Dendritic cell treated with granulocyte-macrophage colony-stimulating factor and Interleukin-4, amounts not matched to agents 40 ng/mL and 50 ng/mL, for 4 days (primary cell): ENCODE data around the gene ABHD17C.

ENCODE experiments used
- H3K27ac Mint-ChIP-seq: one replicate; pipeline ENCODE4 v1.8.0; 2022; ENCODE audit warnings: mild to moderate bottlenecking, mixed read lengths
- H3K27me3 Mint-ChIP-seq: one replicate; pipeline ENCODE4 v1.8.0; 2022; ENCODE audit warnings: mild to moderate bottlenecking, mixed read lengths
- H3K36me3 Mint-ChIP-seq: one replicate; pipeline ENCODE4 v1.8.0; 2022; ENCODE audit warnings: low read depth, mixed read lengths
- H3K4me1 Mint-ChIP-seq: one replicate; pipeline ENCODE4 v1.8.0; 2022; ENCODE audit warnings: low read depth, mixed read lengths
- H3K4me3 Mint-ChIP-seq: one replicate; pipeline ENCODE4 v1.8.0; 2022; ENCODE audit warnings: mild to moderate bottlenecking, moderate library complexity, mixed read lengths
- H3K9me3 Mint-ChIP-seq: one replicate; pipeline ENCODE4 v1.8.0; 2022; ENCODE audit warnings: mixed read lengths
- intact Hi-C: fragments of 100-400 bp; cut with micrococcal nuclease; formaldehyde crosslinking; loops from one replicate; pipeline ENCODE4 v1.15.0; 2022

The ABHD17C gene

GRCh38 chr15:80727596-80727995 lies 32.5 kb downstream of the ABHD17C start:
- H3K4me1 Mint-ChIP-seq: no peaks in the 10 kb centered on the region
- no peak overlapping the region for H3K27ac Mint-ChIP-seq
- no peaks in the 10 kb centered on the region for H3K9me3 Mint-ChIP-seq
- H3K4me3 Mint-ChIP-seq: no peak overlapping the region
- H3K27me3 Mint-ChIP-seq: no peaks in the 10 kb centered on the region
- H3K36me3 Mint-ChIP-seq: no peaks in the 10 kb centered on the region
- intact Hi-C loops: no loop called here

GRCh38 chr15:80730387-80730786 lies 35.3 kb downstream of the ABHD17C start:
- no peaks in the 10 kb centered on the region for H3K27me3 Mint-ChIP-seq
- no peaks in the 10 kb centered on the region for H3K36me3 Mint-ChIP-seq
- no peaks in the 10 kb centered on the region for H3K9me3 Mint-ChIP-seq
- H3K4me3 Mint-ChIP-seq: no peak overlapping the region
- no peaks in the 10 kb centered on the region for H3K4me1 Mint-ChIP-seq
- intact Hi-C loops: no loop called here
- H3K27ac Mint-ChIP-seq: no peak overlapping the region

DNA sequence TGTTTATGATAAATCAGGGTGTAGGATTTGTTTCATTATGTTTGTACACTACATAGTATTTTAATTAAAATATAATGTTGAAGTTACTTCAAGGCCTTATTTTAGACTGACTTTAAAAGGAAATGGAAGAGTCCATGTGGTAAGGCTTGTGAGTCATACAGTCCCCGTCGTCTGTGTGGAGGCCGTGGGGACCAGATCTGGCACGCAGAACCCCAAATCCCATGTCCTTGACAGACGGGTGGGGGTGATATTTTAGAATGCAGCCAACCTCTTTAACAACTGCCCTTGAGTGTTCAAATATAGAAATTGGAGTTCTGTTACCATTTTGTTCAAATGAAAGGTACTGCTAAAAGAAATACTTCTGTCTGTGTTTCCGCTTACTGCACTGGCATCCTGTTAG lies 35.8 kb downstream of the ABHD17C start:
- H3K27me3 Mint-ChIP-seq: no peaks in the 10 kb centered on the region
- no peaks in the 10 kb centered on the region for H3K9me3 Mint-ChIP-seq
- H3K36me3 Mint-ChIP-seq: no peaks in the 10 kb centered on the region
- intact Hi-C loops: no loop called here
- no peak overlapping the region for H3K27ac Mint-ChIP-seq
- H3K4me3 Mint-ChIP-seq: no peak overlapping the region
- no peaks in the 10 kb centered on the region for H3K4me1 Mint-ChIP-seq

- no peaks in the 10 kb centered on the region for H3K9me3 Mint-ChIP-seq
- intact Hi-C loops: no loop called here
- H3K27me3 Mint-ChIP-seq: no peaks in the 10 kb centered on the region
- no peaks in the 10 kb centered on the region for H3K36me3 Mint-ChIP-seq
- H3K27ac Mint-ChIP-seq: no peak overlapping the region
- no peak overlapping the region for H3K4me3 Mint-ChIP-seq
- H3K4me1 Mint-ChIP-seq: no peaks in the 10 kb centered on the region
Measured at GRCh38 chr15:80732167-80732566, 37.1 kb downstream of the ABHD17C start.

GRCh38 chr15:80732818-80733217 lies 37.7 kb downstream of the ABHD17C start:
- Mint-ChIP-seq H3K9me3 (no peaks in the 10 kb centered on the region), H3K4me3 (no peak overlapping the region), H3K27me3 (no peaks in the 10 kb centered on the region), H3K4me1 (no peaks in the 10 kb centered on the region), H3K36me3 (no peaks in the 10 kb centered on the region), H3K27ac (no peak overlapping the region)
- intact Hi-C loops: no loop called here

DNA sequence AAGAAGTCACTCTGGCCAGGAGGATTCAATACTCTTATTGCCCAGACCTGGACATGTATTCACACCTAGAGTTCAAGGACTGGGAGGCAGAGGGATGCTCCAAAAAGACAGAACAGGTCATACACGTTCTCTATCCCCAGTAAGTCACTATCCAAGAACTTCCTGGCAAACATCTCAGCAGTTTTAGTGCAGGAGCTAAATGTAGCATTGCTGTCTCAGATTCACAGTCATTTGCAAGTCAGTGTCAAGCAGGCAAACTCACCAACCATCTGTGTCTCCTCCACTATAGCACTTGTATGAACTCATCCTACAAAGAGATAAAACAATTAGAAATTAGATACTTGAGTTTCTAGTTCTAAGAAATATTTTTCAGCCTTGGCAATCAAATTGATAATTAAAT lies 38.4 kb downstream of the ABHD17C start:
- H3K36me3 Mint-ChIP-seq: no peaks in the 10 kb centered on the region
- H3K27me3 Mint-ChIP-seq: no peaks in the 10 kb centered on the region
- no peaks in the 10 kb centered on the region for H3K4me1 Mint-ChIP-seq
- no peak overlapping the region for H3K27ac Mint-ChIP-seq
- H3K4me3 Mint-ChIP-seq: no peak overlapping the region
- intact Hi-C loops: no loop called here
- H3K9me3 Mint-ChIP-seq: no peaks in the 10 kb centered on the region

- intact Hi-C loops: no loop called here
- Mint-ChIP-seq H3K36me3 (no peaks in the 10 kb centered on the region), H3K4me1 (peaks cover 6% of the 10 kb centered on the region), H3K27ac (no peak overlapping the region), H3K4me3 (no peak overlapping the region), H3K9me3 (no peaks in the 10 kb centered on the region), H3K27me3 (no peaks in the 10 kb centered on the region)
Measured at GRCh38 chr15:80735344-80735743, 40.2 kb downstream of the ABHD17C start.

- H3K9me3 Mint-ChIP-seq: no peaks in the 10 kb centered on the region
- H3K36me3 Mint-ChIP-seq: no peaks in the 10 kb centered on the region
- H3K4me3 Mint-ChIP-seq: no peak overlapping the region
- H3K27ac Mint-ChIP-seq: no peak overlapping the region
- peaks cover 15% of the 10 kb centered on the region for H3K4me1 Mint-ChIP-seq
- H3K27me3 Mint-ChIP-seq: no peaks in the 10 kb centered on the region
- intact Hi-C loops: no loop called here
Measured at GRCh38 chr15:80736560-80736959, 41.5 kb downstream of the ABHD17C start.

GRCh38 chr15:80739919-80740318 lies 44.8 kb downstream of the ABHD17C start:
- H3K36me3 Mint-ChIP-seq: no peaks in the 10 kb centered on the region
- H3K27me3 Mint-ChIP-seq: no peaks in the 10 kb centered on the region
- no peak overlapping the region for H3K27ac Mint-ChIP-seq
- intact Hi-C loops: no loop called here
- no peaks in the 10 kb centered on the region for H3K9me3 Mint-ChIP-seq
- H3K4me1 Mint-ChIP-seq: peaks cover 32% of the 10 kb centered on the region
- no peak overlapping the region for H3K4me3 Mint-ChIP-seq

DNA sequence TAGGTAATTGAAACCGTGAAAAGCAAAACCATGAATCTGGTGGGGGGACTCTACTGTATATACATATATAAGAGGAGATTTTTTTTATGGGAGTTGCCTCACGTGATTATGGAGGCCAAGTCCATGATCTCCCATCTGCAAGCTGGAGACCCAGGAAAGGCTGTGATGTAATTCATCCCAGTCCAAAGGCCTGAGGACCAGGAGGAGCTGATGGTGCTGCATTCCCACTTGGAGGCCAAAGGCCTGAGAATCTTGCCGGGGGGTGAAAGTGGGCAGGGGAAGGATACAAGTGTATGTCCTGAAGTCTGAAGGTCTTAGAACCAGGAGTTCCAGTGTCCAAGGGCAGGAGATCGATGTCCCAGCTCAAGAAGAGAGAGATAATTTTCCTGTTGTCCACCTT lies 47.0 kb downstream of the ABHD17C start:
- Mint-ChIP-seq H3K4me3 (no peak overlapping the region), H3K4me1 (peaks cover 32% of the 10 kb centered on the region), H3K27me3 (no peaks in the 10 kb centered on the region), H3K36me3 (no peaks in the 10 kb centered on the region), H3K27ac (no peak overlapping the region), H3K9me3 (peaks cover 6% of the 10 kb centered on the region)
- intact Hi-C loops: no loop called here

- H3K4me1 Mint-ChIP-seq: peaks cover 32% of the 10 kb centered on the region
- H3K4me3 Mint-ChIP-seq: no peak overlapping the region
- peaks cover 6% of the 10 kb centered on the region for H3K9me3 Mint-ChIP-seq
- H3K27ac Mint-ChIP-seq: peak overlapping the region; percentile 18
- H3K27me3 Mint-ChIP-seq: no peaks in the 10 kb centered on the region
- H3K36me3 Mint-ChIP-seq: no peaks in the 10 kb centered on the region
- intact Hi-C loops: no loop called here
Measured at GRCh38 chr15:80743189-80743833, 48.2 kb downstream of the ABHD17C start.

DNA sequence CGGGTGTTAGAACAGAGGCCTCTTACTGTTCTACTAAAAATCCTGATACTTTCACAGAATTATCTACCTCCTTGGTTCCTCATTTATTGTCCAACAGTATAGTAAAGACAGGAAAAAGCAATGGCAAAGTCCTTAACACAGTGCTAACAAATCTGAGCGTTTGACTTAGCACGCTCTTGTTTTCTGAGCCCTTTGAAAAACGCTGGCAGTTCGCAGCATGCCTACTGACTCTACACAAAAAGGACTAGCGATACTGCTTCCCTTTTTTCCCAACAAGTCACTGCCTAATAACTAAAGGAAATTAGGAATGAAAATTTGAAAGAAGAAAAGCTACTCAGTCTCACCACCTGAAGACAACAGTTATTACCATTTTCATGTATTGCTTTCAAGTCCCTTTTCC lies 49.3 kb downstream of the ABHD17C start:
- H3K4me3 Mint-ChIP-seq: no peak overlapping the region
- intact Hi-C loops: no loop called here
- H3K4me1 Mint-ChIP-seq: peaks cover 32% of the 10 kb centered on the region
- no peaks in the 10 kb centered on the region for H3K27me3 Mint-ChIP-seq
- H3K36me3 Mint-ChIP-seq: no peaks in the 10 kb centered on the region
- no peak overlapping the region for H3K27ac Mint-ChIP-seq
- peaks cover 6% of the 10 kb centered on the region for H3K9me3 Mint-ChIP-seq

- no peak overlapping the region for H3K27ac Mint-ChIP-seq
- no peak overlapping the region for H3K4me3 Mint-ChIP-seq
- H3K36me3 Mint-ChIP-seq: no peaks in the 10 kb centered on the region
- intact Hi-C loops: no loop called here
- no peaks in the 10 kb centered on the region for H3K27me3 Mint-ChIP-seq
- peaks cover 6% of the 10 kb centered on the region for H3K9me3 Mint-ChIP-seq
- H3K4me1 Mint-ChIP-seq: peaks cover 30% of the 10 kb centered on the region
Measured at GRCh38 chr15:80744826-80745225, 49.7 kb downstream of the ABHD17C start.

- H3K27ac Mint-ChIP-seq: no peak overlapping the region
- intact Hi-C loops: no loop called here
- H3K4me3 Mint-ChIP-seq: no peak overlapping the region
- H3K9me3 Mint-ChIP-seq: peaks cover 6% of the 10 kb centered on the region
- H3K27me3 Mint-ChIP-seq: no peaks in the 10 kb centered on the region
- peaks cover 24% of the 10 kb centered on the region for H3K4me1 Mint-ChIP-seq
- H3K36me3 Mint-ChIP-seq: no peaks in the 10 kb centered on the region
Measured at GRCh38 chr15:80745888-80746287, 50.8 kb downstream of the ABHD17C start.

DNA sequence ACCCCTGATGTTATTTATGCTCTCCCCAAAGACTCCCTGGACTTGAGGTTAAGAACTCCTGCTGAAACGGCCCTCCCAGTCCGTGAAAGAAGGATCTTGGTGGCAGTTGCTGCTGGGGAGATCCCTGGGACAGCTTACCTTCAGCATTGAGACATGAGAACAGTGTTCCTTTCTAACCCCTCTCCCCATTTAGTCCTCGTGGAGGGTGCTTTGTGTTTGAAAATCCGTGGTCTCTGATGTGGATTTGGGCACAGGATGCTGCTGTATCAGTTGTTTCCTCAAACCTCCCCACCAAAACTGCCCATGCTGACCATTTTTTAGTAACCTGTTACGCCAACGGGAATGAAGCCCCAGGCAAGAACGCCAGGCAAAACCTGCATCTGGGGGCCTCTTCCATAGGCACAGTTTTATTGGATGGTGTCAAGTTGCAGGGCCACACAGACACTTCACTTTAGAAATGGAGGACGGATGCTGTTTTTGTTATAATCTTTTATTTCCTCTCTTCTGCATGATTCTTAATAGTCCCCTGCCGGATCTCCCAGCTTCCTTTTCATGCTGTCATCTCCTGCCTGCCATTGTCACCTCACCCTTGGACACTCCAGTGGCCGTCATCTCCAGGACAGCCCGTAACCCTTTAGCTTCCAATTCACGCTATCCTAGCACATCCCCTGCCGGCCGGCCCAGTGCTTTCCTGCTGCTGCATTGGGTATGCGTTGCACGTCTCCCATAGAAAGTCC lies 52.4 kb downstream of the ABHD17C start:
- H3K27me3 Mint-ChIP-seq: no peaks in the 10 kb centered on the region
- H3K36me3 Mint-ChIP-seq: no peaks in the 10 kb centered on the region
- H3K9me3 Mint-ChIP-seq: peaks cover 6% of the 10 kb centered on the region
- no peak overlapping the region for H3K4me3 Mint-ChIP-seq
- H3K4me1 Mint-ChIP-seq: peaks cover 8% of the 10 kb centered on the region
- H3K27ac Mint-ChIP-seq: no peak overlapping the region
- intact Hi-C loops: no loop called here
